HG03342 (cell line): Measurements from ENCODE around the gene CHN2.

ENCODE experiments used
- ATAC-seq: cut with Tn5 transposase; IDR thresholded peaks from one replicate; pipeline ENCODE4 v1.9.1; 2021; ENCODE audit warnings: mild to moderate bottlenecking, moderate library complexity; ENCODE audit not compliant: unreplicated experiment

CHN2 gene

DNA sequence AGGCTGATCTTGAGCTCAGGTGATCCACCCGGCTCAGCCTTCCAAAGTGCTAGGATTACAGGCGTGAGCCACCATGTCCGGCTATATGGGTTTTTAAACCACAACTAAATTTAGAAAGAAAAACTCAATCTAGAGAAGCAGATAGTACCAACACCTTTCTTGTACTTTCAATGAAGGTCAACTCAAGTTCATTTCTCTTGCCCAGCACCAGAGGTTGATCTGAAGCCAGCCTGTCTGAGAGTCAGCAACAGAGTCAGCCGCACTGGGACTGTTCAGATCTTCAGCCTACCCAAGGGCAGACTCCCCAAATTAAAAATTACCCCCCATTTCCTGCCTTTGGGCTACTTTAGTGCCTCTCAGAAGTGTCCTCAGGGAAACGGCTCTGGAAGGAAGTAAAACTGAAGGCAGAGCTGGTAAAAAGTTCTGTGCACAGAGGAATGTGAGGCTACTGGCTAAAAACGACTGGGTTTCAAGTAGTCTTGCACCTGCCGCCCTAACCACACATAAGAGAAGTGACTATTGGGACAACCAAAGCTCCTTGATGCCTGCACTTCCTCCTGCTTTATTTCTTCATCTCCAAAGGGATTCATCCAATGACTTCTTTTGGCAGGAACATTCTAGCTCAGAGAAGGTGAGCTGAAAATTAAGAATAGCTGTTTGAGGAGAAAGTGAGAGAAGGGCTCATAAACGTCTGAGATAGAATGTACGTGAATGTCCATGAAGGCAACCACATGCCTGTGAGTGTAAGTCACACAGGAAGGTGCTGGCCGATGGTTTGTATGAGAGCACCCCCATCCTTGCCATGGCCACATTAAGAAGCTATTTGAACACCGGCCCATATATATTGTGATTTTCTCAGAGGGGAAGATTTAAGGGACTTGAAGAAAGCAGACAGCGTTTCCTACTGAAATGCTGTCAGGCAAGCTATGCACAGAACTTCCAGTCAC lies 226.7 kb downstream of the CHN2 start:
- ATAC-seq = no peak

DNA sequence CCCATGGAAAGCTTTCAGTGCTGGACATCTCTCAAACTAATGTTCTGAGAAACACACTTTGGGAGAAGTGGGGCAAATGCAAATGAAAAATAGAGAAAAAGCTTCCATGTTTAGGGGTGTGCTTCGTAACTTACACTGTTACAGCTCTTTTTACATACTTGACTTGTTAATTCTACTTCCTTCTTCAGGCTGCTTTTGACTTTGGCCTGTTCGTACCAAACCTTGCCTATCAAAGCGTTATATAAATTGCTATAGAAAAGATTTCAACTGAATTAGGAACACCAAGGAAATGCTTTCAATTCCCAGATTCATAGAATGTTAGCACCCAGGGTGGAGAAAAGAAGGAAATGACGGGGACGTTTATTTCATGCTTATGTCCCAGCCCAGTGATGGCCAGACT lies 228.3 kb downstream of the CHN2 start:
- ATAC-seq = no peak

GRCh38 chr7:29424295-29424983 lies 229.9 kb downstream of the CHN2 start:
- ATAC-seq = peak; percentile 61

GRCh38 chr7:29424984-29425309 lies 230.4 kb downstream of the CHN2 start:
- ATAC-seq = peak; percentile 36

DNA sequence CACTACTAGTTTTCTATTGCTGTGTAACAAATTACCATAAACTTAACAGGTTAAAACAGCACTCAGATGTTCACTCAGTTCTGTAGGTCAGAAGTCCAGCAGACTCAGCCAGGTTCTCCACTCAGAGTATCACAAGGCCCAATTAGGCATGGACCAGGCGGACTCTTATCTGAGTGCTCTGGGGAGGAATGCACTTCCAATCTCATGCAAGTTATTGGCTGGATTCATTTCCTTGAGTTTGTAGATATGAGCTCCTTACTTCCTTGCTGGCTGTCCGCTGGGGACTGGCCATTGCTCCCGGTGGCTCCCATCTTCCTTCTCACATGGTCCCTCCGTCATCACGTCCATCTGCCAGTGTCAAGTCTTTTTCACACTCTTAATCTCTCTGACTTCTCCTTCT lies 232.0 kb downstream of the CHN2 start:
- no peak for ATAC-seq

DNA sequence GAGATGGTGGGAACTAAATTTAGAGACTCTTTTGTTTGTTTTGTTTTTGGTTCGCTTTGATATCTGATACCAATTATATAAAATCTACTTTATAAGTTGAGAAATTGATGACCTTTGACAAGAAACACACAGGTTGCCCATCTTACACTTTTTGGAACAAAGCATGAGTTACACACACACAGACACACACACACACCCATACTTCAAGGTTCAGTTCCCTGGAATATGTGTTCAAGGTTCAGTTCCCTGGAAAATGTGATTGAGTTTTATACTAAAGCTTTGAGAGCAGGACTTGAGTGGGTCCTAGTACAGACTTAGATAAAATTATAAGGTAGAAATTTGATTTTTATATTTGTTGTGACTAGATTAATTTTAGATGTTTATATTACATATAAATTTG lies 234.8 kb downstream of the CHN2 start:
- no peak for ATAC-seq

DNA sequence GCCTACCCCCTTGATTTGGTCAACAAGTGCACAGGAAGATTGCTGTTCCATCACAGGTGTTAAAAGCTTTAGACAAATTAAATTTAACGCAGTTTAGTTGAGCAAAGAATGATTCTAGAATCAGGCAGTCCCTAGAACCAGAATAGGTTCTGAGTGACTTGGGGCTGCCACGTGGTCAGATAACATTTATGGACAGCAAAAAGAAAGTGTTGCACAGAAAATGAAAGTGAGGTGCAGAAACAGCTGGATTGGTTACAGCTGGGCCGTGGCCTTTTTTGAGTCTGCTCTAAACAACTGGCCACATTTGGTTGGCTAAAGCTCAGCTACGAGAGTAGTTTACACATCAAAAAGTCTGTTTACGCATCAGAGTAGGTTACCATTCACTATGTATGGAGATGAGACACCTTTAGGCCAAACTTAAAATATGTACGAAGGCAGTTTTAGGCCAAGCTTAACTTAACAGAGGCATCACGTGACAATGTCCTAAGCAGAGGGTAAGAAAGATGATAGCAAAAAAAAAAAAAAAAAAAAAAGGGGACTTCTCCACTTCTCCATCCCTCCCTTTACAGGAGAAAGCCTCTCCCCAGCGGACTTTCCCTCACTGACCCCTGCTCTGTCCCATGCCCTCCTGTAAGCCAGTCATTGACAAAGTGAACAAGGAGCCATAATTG lies 235.8 kb downstream of the CHN2 start:
- ATAC-seq = no peak

DNA sequence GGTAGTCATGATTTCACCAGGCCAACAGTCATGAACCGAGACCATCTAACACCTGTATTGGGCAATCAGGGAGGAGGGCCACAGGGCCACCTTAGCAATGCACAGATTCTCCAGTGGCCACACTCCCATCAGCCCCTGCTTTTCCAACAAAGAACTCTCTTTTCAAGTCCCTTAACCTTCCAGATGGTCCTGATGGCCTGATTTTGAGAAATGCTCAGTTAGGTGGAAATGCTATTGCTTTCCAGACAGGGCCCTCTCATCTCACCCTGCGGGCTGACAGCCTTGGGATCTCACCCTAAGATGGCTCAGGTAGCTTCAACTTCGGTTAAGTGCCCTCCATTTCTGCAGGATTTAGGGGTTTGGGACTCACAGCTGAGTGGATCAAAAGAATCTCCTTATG lies 237.1 kb downstream of the CHN2 start:
- no peak for ATAC-seq

GRCh38 chr7:29432721-29433120 lies 238.1 kb downstream of the CHN2 start:
- no peak for ATAC-seq

DNA sequence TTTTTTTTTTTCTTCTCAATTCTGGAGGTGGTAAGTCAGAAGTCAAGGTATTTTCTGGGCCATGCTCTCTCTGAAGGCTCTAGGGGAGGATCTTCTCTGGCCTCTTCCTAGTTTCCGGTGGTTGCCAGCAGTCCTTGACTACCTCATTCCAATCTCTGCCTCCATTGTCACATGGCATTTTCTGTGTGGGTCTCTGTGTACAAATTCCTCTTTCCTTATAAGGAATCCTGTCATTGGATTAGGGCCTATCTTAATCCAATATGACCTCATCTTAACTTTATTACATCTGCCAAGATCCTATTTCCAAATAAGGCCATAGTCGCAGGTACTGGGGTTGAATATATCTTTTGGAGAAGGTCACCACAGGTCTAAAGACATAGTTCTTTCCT lies 239.8 kb downstream of the CHN2 start:
- no peak for ATAC-seq

- peak; percentile 75 for ATAC-seq
Measured at GRCh38 chr7:29435167-29435566, 240.6 kb downstream of the CHN2 start.

DNA sequence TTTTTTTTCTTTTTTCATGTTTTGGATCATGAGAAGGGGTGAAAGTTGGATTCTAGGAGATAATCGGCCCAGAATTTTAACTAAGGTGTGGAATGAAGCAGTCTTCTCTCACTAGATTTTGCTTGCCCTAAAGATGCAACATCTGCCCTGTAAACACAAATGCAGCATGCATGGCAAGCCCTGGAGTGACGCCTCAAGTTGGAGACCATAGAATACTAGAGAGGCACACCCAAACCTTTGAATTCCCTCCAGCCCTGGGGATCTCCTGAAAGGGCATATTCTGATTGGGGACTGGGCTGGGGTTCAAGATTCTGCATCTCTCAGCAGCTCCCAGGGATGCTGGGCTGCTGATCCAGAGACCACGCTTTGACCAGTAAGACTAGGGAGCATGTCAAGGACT lies 241.3 kb downstream of the CHN2 start:
- ATAC-seq = no peak

DNA sequence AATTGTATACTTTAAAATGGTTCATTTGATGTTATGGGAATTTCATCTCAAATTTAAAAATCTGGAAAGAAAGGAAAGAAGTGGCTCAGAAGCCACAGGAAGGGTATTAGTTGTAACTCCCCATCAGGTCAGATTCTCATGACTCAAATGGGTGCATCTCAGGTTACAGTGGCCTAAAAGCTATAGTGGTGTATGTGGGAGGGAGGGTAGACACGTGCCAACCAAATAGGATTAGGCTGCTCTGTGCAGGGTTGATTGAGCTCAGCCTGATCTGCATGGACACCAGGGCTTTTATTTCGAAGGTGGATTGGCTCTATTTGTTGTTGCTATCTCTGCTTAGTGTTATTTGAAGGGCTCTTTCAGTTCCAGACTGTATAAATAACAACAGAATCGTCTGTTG lies 247.6 kb downstream of the CHN2 start:
- ATAC-seq = no peak

- ATAC-seq = no peak
Measured at GRCh38 chr7:29443552-29443951, 249.0 kb downstream of the CHN2 start.

- ATAC-seq = no peak
Measured at GRCh38 chr7:29444267-29444666, 249.7 kb downstream of the CHN2 start.

DNA sequence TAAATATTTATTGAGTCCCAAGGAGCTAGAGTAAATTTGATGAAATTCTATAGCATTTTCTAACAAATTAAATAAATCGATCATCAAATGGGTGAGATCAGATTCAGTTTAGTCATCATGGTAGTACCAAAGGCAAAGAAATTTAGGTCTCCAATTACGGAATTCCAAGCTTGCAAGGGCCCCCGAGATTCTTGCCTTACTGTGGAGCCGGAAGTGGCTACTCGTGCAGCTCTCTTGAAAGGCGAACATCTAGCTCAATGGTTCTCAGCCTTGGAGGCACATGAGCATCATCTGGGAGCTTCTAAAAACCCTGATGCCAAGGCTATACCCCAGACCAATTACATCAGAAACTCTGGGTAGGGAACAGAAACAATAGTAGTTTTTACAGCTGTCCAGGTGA lies 251.2 kb downstream of the CHN2 start:
- ATAC-seq = no peak

GRCh38 chr7:29447828-29448227 lies 253.3 kb downstream of the CHN2 start:
- ATAC-seq = no peak

GRCh38 chr7:29449569-29450260 lies 255.1 kb downstream of the CHN2 start:
- no peak for ATAC-seq

DNA sequence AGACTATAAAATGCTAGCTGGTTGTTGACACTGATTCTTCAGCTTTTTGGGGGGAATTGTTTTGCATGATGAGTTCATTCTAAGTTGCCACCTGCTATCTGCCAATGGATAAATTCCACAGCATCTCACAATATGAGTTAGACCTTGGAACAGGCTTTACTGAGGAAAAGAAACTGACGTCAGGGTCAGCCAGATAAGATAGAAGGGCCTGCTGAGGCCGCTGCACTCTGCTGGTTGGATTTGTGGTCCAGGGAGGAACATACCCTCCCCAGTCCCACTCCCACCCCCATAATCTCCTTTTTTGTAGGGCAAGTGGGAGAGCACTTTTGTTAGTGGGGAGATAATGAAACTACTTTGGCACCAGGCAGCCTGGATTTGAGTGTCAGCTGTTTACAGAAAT lies 258.4 kb downstream of the CHN2 start:
- no peak for ATAC-seq

GRCh38 chr7:29454464-29454863 lies 259.9 kb downstream of the CHN2 start:
- no peak for ATAC-seq

DNA sequence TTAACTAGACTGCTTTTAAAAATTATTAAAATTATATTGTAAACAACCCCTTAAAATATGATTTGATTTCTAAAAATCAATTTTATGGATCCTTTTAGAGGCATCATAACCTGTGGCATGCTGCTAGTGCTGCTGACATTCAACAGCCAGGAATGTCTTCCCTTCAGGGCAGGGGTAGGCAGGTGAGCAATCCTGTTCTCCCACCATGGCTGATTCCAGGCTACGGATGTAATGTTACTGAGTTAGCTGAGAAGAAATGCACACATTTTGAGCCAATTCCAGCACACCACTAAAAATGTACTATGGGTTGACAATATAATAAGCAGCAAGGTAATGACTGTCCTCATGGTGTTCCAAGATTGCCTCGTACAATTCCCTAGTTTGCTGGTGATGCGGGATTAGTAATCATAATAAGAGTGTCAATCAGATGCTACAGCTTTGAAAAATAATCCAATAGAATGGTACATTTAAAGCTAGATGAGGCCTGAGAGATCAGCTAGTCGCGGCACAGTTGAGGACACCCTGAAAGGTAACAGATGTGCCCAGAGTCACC lies 260.4 kb downstream of the CHN2 start:
- no peak for ATAC-seq
